Measurements from ENCODE around the gene RAB25. TPM values are rescaled to one million over a fixed set of nuclear protein-coding genes. Genes with fewer than 3 reads are reported as not detected.

RAB25 gene
- total RNA-seq, 1 experiment from 2014 or later: 141 TPM

DNA sequence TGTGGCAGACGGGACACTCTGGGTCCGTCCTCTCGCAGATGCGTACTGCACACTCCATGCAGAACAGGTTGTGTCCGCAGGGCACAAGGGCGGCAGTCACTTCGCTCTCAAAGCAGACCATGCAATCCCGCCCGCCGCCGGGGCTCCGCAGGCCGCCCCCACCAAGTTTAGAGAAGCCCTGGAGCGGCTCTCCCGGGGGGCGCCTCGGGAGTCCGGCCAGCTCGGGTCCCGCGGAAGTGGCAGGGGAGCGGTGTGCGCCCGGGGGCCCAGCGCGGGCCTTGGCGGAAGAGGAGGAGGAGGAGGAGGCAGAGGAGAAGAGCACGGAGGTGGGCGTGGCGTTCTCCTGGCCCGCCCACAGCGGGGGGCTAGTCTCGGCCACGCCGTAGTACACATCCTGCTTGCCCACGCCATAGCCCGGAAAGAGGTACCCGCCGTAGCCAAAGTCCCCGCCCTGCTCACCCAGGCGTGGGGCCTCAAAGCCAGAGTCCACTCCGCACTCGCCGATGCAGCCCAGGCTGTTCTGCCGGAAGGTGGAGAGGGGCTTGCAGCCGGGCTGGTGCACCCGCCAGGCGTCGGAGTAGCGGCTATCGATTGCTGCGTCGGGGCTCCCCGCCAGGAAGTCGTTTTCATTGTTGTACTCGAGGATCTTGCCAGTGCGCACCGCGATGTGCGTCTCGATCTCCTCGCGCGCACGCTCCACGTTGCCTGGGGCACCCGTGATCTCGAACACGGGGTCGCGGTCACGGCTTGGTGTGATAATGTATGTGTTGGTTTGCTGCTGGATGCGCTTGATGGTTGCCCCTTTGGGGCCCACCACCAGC, 15.9 kb downstream of the RAB25 start:
- POLR2A ChIA-PET: no interaction called here
- Mint-ChIP-seq H3K27me3 (ENCODE audit: insufficient read depth, unreplicated experiment) (no peaks in the 10 kb centered on the region), H3K27ac (ENCODE audit: unreplicated experiment) (no peak overlapping the region), H3K4me1 (ENCODE audit: low read depth, unreplicated experiment) (peaks cover 6% of the 10 kb centered on the region), H3K9me3 (ENCODE audit: unreplicated experiment) (no peaks in the 10 kb centered on the region), H3K36me3 (ENCODE audit: insufficient read depth, unreplicated experiment) (peaks cover 11% of the 10 kb centered on the region), H3K4me3 (ENCODE audit: unreplicated experiment) (no peak overlapping the region)
- no peaks in the 10 kb centered on the region for H3K9me3 ChIP-seq
- intact Hi-C loops (cut with micrococcal nuclease; ENCODE audit: unreplicated experiment): no loop called here
- H3K27me3 ChIP-seq (replicated peaks; ENCODE audit: control insufficient read depth, insufficient read depth, low read length): no peaks in the 10 kb centered on the region
- TF ChIP-seq, protein P1, sequence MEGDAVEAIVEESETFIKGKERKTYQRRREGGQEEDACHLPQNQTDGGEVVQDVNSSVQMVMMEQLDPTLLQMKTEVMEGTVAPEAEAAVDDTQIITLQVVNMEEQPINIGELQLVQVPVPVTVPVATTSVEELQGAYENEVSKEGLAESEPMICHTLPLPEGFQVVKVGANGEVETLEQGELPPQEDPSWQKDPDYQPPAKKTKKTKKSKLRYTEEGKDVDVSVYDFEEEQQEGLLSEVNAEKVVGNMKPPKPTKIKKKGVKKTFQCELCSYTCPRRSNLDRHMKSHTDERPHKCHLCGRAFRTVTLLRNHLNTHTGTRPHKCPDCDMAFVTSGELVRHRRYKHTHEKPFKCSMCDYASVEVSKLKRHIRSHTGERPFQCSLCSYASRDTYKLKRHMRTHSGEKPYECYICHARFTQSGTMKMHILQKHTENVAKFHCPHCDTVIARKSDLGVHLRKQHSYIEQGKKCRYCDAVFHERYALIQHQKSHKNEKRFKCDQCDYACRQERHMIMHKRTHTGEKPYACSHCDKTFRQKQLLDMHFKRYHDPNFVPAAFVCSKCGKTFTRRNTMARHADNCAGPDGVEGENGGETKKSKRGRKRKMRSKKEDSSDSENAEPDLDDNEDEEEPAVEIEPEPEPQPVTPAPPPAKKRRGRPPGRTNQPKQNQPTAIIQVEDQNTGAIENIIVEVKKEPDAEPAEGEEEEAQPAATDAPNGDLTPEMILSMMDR (IDR thresholded peaks at IDR 0.05; ENCODE audit: insufficient read depth in 1 of 2, low read depth in 1 of 2, low read length in 1 of 2, severe bottlenecking in 1 of 2, unreplicated experiment in 1 of 2): no peak
- CTCF ChIA-PET: no interaction called here
- BruUV-seq (replicated peaks): no TSS peak
- no peaks in the 10 kb centered on the region for H3K4me1 ChIP-seq
- DNase-seq: no peak
- no peak overlapping the region for H3K4me3 ChIP-seq (ENCODE audit: low read depth, low read length)
- no peaks in the 10 kb centered on the region; the same call in 1 of the 2 replicates for H3K36me3 ChIP-seq (ENCODE audit: control insufficient read depth, insufficient read depth, low read length)

DNA sequence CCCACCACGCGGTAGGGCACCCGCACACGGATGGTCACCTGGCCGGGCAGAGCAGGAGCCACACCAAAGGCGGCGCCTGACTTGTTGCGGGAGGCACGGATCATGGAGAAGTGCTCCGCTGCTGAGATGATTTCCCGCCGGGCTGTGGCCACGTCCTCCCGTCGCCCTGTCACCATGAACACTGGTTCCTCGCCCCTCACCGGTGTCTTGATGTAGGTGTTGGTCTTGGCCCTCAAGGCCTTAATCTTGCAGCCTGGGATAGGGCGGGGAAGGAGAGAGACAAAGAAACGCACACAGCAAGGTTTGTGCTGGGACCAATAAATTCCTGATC, 16.4 kb downstream of the RAB25 start:
- Histone ChIP-seq H3K27me3 (replicated peaks; ENCODE audit: control insufficient read depth, insufficient read depth, low read length) (no peaks in the 10 kb centered on the region), H3K36me3 (ENCODE audit: control insufficient read depth, insufficient read depth, low read length) (no peaks in the 10 kb centered on the region; the same call in 1 of the 2 replicates), H3K4me1 (no peaks in the 10 kb centered on the region), H3K9me3 (no peaks in the 10 kb centered on the region), H3K4me3 (ENCODE audit: low read depth, low read length) (no peak overlapping the region)
- no TSS peak for BruUV-seq (replicated peaks)
- DNase-seq: no peak
- ChIA-PET CTCF (no interaction called here), POLR2A (no interaction called here)
- Mint-ChIP-seq H3K4me1 (ENCODE audit: low read depth, unreplicated experiment) (peaks cover 6% of the 10 kb centered on the region), H3K27me3 (ENCODE audit: insufficient read depth, unreplicated experiment) (no peaks in the 10 kb centered on the region), H3K36me3 (ENCODE audit: insufficient read depth, unreplicated experiment) (peaks cover 5% of the 10 kb centered on the region), H3K9me3 (ENCODE audit: unreplicated experiment) (no peaks in the 10 kb centered on the region), H3K27ac (ENCODE audit: unreplicated experiment) (no peak overlapping the region), H3K4me3 (ENCODE audit: unreplicated experiment) (no peak overlapping the region)
- intact Hi-C loops (cut with micrococcal nuclease; ENCODE audit: unreplicated experiment): no loop called here
- TF ChIP-seq, protein P1 (IDR thresholded peaks at IDR 0.05; ENCODE audit: insufficient read depth in 1 of 2, low read depth in 1 of 2, low read length in 1 of 2, severe bottlenecking in 1 of 2, unreplicated experiment in 1 of 2): no peak

DNA sequence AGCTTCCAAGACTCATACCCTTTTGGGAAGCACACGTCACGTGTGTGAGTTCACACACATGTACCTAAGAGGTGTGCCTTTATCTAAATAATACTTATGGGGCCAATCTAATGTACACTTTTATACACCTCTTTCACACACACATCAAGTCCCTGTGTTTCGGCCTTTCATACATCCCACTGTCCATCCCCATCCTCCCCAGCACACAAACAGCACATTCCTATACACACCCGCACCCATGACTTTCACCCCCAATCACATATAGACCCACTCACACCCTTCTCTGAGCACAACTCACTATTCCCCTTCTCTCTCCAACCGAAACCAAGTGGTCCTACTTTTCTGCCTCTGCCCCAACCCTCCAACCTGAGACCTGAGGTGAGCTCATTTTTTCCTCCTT, 17.8 kb downstream of the RAB25 start:
- H3K4me1 ChIP-seq: peaks cover 3% of the 10 kb centered on the region; the same call in 1 of the 2 replicates
- H3K27me3 ChIP-seq (replicated peaks; ENCODE audit: control insufficient read depth, insufficient read depth, low read length): no peaks in the 10 kb centered on the region
- Mint-ChIP-seq H3K36me3 (ENCODE audit: insufficient read depth, unreplicated experiment) (no peaks in the 10 kb centered on the region), H3K4me3 (ENCODE audit: unreplicated experiment) (no peak overlapping the region), H3K27me3 (ENCODE audit: insufficient read depth, unreplicated experiment) (no peaks in the 10 kb centered on the region), H3K4me1 (ENCODE audit: low read depth, unreplicated experiment) (peaks cover 10% of the 10 kb centered on the region), H3K27ac (ENCODE audit: unreplicated experiment) (no peak overlapping the region), H3K9me3 (ENCODE audit: unreplicated experiment) (no peaks in the 10 kb centered on the region)
- BruUV-seq (replicated peaks): no TSS peak
- no peak overlapping the region for H3K4me3 ChIP-seq (ENCODE audit: low read depth, low read length)
- H3K36me3 ChIP-seq (ENCODE audit: control insufficient read depth, insufficient read depth, low read length): no peaks in the 10 kb centered on the region; the same call in 1 of the 2 replicates
- ChIA-PET CTCF (no interaction called here), POLR2A (interaction anchor here (0.7 kb wide), 1 partner anchor 427 kb away, joined by 3 read pairs; no protein-coding TSS in a partner anchor)
- no peak for DNase-seq
- TF ChIP-seq, protein P1 (IDR thresholded peaks at IDR 0.05; ENCODE audit: insufficient read depth in 1 of 2, low read depth in 1 of 2, low read length in 1 of 2, severe bottlenecking in 1 of 2, unreplicated experiment in 1 of 2): no peak
- intact Hi-C loops (cut with micrococcal nuclease; ENCODE audit: unreplicated experiment): no loop called here
- H3K9me3 ChIP-seq: no peaks in the 10 kb centered on the region

Measured in Caco-2 (cell line).